GM21381 (cell line): Measurements from ENCODE around the gene RNF151.
"Not testable (repeated sequence)": the region's sequence is repeated elsewhere in the genome, so short reads cannot be mapped to it uniquely, and the experiment has no call there.

ENCODE experiments used
- ATAC-seq: cut with Tn5 transposase; IDR thresholded peaks from one replicate; pipeline ENCODE4 v1.9.1; 2021; ENCODE audit warnings: mild to moderate bottlenecking, moderate library complexity; ENCODE audit not compliant: unreplicated experiment

Gene RNF151

DNA sequence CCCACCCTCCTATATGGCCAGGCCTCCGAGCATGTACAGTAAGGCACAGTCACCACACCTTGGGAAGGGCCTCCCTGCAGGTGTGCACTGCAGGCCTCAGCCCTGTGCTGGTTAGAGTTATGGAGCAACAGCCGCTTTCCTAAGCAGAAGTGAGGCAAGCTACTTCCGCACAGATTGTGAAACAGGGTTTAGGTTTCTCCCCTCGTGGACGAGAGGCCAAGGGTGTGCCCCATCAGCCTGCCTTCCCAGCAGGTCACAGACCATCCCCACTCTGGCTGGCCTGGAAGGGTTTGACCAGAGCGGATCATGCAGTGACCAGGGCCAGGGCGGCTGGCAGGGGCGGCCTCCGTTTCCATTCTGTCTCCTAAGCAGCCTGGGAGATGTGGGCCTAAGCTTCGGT lies 28.3 kb upstream of the RNF151 start:
- no peak for ATAC-seq

GRCh38 chr16:1938910-1939309 lies 27.7 kb upstream of the RNF151 start:
- ATAC-seq, result no peak

- not testable (repeated sequence) for ATAC-seq
Measured at GRCh38 chr16:1939833-1940232, 26.8 kb upstream of the RNF151 start.

- no peak for ATAC-seq
Measured at GRCh38 chr16:1940273-1941161, 26.1 kb upstream of the RNF151 start.

DNA sequence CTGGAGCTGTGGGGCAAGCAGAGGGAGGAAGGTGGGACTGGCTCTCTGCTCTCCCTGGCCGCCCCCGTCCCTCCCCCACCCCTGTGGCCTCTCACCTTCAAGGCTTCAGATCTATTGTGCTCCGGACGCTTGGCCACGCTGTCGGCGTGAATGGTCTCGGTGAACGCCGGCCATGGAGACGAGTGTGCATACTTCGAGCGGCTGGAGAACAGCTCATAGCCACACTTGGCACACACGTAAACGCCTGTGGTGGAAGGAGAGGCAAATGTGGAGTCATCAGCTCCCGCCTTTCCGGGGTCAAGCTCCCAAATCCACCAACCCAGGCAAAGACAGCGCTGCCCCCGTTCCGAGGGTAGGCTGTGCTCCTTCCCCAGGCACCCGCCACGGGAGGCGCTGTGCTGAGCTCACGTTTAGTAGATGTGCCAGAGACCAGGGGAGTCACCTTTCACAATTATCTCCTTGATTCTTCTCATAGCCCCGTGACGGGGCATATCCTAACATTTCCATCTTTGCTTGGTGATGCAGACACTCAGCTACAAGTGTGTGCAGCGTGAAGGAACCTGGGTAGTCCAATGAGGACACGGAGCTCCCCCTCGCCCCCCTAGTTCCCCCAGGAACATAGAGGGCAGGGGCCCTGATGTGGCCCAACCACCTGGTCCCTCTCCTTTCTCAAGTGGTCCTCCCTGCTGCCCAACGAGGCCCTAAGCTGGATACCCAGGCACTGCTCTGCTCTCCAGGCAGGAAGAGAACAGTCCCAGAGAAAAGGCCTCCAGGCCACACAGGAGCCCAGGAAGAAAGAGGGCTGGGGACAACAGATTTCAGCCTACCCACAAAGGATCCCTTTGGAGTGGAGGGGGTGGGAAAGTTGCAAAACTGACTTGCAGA lies 25.3 kb upstream of the RNF151 start:
- no peak for ATAC-seq

- ATAC-seq, result no peak
Measured at GRCh38 chr16:1942047-1942809, 24.4 kb upstream of the RNF151 start.

DNA sequence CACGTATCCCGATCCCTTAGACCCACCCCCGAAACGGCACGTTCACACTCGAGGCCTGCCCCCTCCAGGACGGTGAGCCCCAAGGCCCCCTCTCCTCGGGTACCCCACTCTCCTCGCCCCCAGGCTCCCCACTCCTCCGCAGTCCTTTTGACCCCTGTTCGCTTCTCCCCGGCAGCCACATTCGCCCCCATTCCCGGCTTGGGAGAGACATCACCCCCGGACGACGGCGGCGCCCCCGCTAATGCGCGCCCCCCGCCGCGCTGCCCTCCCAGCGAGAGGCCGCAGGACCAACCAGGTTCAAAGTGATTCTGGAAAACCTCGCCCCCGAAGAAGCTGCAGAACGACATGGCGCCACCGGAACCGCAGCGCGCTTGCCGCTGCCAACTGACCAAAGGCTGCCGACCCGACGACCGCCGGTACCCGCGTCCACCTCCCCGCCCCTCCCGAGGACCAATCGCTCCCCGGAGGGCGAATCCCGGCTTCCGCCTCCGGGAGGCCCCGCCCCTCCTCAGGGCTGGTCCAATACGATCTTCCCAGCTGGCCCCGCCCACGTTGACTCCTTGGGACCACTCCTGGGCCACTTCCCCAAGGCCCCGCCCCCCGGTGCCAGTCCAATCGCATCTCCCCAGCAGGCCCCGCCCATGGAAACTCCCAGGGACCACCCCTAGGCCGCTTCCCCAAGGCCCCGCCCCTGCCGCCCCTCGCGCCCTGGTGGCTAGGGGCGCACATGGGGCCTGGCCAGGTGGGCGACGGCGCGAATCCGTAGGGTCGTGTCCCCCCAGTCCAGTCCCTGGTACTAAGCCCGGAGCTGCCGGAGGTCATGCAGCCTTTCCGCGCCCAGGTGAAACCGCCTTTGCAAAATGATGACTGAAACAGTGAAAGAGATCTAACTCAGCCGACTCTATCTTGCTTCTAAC lies 23.6 kb upstream of the RNF151 start, which contains the start of gene MSRB1:
Gene MSRB1, minus strand, starts transcription at position 390 of the 917 bp plus-strand sequence. Its CDS starts 43 bp downstream, at position 347.
- peak; percentile 91 for ATAC-seq

DNA sequence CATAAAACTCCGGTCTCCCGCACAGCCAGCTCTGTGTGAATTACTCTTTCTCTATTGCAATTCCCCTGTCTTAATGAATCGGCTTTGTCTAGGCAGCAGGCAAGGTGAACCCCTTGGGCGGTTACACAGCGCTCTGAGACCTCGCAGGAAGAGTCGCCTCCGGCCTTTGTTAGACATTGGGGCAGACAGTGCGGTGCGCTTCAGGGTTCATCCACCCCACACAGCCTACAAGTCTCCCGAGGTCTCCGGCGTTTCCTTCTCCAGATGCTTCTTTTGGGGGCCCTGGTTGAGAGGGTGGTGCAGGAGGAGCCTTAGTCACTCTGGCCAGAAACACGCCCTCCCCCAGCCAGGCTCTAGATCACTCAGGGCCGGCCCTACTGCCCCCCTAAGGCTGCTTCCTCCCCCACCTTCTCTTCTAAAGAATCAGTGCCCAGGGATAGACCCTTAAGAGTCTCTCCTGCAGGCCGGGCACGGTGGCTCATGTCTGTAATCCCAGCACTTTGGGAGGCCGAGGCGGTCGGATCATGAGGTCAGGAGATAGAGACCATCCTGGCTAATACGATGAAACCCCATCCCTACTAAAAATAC lies 21.9 kb upstream of the RNF151 start:
- no peak for ATAC-seq

DNA sequence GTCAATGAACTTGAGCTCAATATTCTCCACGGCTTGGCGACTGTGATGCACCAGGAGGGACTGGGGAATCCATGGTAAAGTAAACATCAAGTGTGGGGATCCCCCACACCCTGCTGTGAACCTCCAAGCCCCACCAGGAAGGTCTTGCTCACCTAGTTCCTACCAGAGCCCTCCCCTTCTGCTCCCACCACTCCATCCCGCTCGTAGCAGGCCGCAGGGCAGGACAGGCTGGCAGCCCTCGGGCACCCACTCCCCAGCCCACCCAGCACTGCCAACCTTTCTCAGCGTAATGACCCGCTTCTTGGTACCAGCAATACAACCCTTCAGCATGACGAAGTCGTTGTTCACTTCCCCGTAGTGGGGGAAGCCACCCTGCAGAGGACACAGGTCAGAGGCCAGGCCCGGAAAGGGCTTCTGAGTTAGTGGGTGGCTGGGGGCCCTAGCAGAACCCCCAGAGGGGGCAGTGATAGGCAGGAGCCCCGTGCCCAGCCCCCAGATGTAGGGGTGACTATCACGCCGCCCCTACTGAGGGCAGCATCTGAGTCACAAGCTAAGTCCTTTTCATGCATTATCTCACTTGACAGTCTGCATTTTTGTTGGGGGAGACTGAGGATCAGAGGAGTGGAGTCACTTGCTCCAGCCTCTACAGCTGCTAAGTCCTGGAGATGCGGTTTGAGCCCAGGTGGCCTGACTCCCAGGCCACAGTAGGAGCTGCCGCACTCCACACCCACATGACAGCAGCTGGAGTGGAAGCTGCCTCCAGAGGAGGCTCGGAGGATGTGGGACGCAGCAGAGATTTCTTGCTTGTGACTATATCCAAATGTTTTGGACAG lies 20.9 kb upstream of the RNF151 start:
- no peak for ATAC-seq

GRCh38 chr16:1946495-1947368 lies 19.9 kb upstream of the RNF151 start:
- ATAC-seq, result no peak

GRCh38 chr16:1947369-1947670 lies 19.3 kb upstream of the RNF151 start:
- no peak for ATAC-seq

- no peak for ATAC-seq
Measured at GRCh38 chr16:1949507-1949906, 17.1 kb upstream of the RNF151 start.

- no peak for ATAC-seq
Measured at GRCh38 chr16:1950047-1950446, 16.6 kb upstream of the RNF151 start.

GRCh38 chr16:1950559-1950958 lies 16.1 kb upstream of the RNF151 start:
- ATAC-seq, result no peak

DNA sequence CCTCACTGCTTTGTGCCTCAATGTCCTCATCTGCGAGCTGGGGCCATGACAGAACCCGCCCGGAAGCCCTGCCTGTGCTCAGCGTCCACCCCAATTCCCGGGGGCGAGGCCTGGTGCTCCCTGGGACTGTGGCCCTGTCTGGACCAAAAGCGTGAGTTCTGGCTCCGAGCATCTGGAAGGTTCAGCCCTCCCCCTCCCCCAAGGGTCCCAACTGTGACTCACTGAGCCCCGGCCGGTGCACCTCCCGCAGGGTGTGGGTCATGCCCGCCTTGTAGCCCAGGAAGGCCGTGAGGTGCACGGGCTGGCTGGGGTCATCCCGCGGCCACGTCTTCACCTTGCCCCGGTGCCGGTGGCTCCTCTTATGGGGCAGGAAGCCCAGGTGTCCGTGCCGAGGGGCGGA lies 12.9 kb upstream of the RNF151 start:
- no peak for ATAC-seq

- ATAC-seq, result not testable (repeated sequence)
Measured at GRCh38 chr16:1957434-1958142, 9.1 kb upstream of the RNF151 start.

- ATAC-seq, result not testable (repeated sequence)
Measured at GRCh38 chr16:1958143-1958491, 8.5 kb upstream of the RNF151 start.
